CD4-positive, alpha-beta T cell treated with Interleukin-1 beta for 1 hour (primary cell): ENCODE data around the gene IARS1.

ENCODE experiments used
- DNase-seq, 2 donors: peaks; one replicate each; pipeline ENCODE4 v3.0.0-alpha.2; 2020 to 2022

IARS1 gene

DNA sequence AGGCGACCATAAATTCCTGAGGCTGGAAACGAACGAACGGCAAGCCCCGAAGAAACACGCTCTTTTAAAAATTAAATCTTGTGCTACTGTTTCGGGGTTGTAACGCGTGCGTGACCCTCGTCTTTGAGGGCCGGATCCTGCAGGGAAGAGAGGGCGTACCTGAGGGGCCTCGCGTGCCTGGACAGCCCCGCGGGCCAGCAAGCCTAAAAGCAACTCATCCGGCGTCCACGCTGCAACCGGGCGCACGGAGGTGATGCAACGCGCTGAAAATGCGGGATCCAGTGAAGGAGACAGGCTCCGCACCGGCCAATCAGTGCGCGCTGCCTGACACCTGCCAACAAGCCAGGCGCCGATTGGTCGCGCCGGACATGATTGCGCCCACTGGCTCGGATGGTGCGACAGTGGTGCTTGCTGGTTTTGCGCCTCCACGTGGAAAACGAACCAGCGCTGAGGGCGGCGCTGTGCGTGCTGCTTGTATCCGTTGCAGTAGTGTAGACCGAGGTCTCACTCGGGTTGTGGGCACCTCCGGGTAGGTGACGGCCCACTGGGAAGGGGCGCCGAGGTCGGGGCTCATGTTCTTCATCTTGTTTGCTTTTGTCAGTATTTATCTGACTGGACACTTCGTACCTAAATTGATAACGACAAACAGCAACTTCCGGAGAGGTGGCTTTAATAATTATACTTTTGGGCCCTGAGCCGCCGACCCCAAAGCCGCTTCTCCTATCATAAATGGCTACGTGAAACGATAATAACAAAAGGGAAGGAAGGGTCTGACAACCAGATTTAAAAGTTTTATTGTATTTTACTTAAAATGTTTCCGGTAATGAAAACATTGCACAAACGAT, at the start of gene IARS1:
Gene IARS1, minus strand, starts transcription at position 246 of the 845 bp plus-strand sequence. CDS start 4,278 bp downstream, outside the sequence.
- peak; percentile 99 to 100 for DNase-seq

DNA sequence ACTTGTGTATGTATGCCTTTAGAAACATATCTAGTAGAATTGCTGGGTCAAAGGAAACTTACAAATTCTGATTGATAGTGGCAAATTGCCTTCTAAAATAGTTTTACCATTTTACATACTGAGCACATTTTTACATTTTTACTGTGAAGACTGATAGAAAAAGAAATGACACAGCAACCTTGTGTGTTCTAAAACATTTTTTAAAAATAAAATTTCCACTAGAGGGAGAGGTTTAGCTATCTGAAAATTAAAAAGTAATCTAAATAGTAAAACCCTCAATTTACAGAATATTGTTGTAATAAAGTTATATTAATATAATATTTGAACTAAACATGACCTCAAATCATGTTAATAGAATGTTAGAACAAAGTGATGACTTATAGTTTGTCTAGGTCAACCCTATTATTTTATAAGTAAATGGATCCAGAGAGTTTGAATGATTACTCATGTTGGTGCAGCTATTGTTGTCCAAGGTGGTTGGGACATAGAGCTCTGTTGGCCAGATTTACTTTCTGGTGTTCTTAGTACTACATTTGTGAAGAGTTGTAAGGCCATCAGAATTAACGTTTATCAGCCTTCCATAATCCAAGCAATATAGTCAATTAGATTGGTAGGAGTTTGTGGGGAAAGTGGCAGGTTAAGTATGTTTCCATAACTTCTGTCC, 49.5 kb upstream of the IARS1 start:
- no peak for DNase-seq

DNA sequence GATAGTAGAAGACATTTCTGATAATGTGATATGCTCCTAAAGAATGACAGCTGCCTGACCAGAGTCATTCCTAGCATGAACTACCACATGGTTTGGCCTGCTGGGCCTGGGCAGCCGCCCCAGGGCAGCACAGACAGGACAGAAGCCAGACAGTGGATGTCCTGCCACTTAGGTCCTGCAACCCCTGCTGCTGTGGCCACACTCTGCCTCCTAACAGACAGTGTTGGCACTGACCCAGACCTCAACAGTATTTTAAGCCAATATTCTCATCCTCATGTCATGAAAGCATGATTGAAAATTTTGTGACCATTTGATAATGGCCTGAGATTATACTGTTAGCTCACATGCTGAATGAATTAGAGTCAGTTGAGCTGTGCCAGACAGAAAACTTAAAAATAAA, 48.1 kb upstream of the IARS1 start:
- DNase-seq: no peak

DNA sequence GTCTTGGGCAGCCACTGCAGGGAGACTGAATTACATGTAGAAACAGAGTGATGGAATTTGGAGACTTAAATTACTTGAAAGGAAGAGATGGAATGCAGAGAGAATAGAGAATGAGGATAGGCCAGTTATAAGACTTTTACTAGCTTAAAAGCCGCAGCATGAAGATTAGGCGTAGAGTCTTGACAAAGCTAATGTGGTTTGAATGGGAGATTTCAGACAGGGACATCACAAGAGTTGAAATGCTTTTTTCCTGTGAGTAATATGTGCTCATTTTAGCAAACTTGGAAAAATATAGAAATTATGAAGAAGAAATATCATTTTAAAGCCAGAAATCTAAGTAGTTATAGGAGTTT, 39.8 kb upstream of the IARS1 start:
- no peak for DNase-seq

DNA sequence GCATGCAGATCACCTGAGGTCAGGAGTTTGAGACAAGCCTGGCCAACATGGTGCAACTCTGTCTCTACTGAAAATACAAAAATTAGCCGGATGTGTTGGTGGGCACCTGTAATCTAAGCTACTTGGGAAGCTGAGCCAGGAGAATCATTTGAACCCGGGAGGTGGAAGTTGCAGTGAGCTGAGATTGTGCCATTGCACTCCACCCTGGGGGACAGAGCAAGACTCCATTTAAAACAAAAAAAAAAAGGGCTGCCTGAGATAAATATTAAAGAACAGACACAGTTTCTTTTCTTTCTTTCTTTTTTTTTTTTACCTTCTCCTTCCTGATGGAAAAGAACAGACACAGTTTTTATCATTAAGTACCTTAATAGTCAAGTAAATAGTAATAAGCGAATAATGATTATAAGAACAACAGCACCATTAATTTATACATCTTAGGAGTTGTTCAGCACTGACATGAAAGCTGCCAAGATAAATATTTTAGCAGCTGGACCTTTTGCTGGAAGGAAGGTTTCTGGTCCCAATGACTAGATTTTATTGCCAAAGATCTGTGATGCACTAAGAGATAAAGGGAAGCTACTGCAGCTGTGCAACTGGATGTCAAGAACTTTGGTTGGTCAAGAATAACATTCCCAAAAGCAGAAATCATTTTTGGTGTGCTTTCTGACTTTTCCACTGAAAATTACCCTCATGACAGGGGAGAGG, 39.2 kb upstream of the IARS1 start:
- no peak for DNase-seq

DNA sequence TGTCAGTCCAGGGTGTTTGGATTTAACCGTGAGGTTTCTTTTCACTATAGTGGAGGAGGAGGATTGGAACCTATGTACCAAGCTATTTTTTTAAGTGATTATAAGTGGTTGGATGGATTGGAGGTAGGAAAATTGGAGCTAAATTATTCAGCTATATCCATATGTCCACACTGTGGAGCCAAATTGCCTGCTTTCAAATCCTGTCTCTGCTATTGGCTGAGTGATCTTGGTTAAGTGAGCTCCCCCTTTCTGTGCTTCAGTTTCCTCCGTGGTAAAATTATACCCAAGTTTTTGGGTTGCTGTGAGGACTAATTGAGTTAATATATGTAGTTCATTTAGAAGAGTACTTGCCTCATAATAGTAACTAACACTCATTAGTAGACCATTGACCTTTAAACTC, 34.7 kb upstream of the IARS1 start:
- no peak for DNase-seq

DNA sequence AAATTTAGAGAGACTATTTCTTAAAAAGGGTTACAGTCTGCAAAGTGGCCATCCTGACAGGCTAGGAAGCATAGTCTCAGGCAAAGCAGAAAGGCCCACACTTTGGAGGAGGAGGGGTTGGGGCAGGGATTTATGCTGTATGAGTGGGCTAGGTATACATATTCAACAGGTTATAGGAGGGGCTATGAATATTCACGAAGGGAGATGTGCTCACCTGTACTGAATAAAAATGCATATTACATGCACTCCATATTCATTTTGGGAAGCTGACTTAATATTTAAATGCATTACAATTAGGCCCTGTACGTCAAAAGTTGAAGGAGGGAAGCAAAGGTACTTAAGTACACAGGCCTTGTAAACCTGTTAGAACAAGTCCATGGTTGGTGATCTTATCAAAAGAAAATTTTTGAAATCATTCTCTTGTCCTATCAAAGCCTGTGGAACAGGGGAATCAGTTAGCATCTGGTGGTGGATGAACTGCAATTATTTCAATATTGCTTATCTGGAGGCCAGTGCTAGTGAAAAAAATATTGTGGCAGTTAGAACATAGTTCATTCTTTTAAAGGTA, 33.9 kb upstream of the IARS1 start:
- DNase-seq: no peak

DNA sequence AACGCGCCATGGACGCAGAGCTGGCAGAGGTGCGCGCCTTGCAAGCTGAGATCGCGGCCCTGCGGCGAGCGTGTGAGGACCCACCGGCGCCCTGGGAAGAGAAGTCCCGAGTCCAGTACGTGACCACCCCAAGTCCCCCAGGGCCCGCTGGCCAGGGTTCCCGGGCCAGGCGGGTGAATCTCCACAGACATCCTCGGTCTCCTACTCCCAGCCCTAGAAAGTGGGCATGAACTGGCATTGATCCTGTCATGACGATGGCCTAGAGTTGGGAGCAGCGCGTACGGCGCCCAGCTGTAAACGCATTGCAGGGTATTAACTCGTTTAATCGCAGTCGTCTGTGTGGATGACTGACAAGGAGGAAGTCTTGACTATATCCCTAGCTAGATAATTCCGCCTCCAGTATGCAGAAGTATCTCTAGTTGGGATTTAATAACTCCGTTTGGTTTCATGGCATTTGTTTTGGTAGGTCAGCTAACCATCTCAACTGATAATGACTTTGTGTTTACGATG, 32.5 kb upstream of the IARS1 start:
- DNase-seq: no peak

DNA sequence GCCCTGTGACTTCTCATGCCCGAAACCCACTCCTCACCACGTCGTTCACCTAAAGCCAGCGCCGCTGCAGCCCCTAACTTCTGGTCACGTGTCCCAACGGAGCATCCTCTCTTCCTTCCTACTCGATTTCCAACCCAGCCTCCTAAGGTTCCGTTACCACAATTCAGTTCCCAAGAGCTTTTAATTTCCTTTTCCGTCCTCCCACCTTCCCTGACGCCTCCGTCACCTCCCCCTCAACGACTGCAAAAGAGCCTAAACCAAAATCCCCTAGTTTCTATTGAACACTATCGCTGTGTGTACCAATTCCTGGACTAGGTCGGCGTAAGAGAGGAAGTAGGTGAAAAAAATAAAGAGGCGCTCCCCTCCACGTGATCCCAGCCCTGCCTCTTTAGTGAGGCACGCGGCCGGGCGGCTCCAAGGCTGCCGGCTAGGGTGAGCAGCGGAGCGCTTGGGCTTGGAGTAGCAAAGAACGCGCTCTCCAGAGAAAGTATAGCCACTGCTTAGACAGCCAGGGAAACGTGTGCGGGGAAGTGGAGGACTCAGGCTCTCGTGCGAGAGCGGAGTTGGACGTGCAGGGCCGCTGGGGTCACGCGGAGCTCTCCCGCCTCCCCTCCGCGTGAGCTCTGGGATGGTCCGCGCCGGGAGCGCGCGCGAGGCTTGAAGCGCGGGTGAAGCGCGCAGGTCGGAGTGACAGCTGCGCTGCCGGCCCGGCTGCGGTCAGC, 31.9 kb upstream of the IARS1 start, which contains the start of the genes CENPP and NOL8:
Gene CENPP, plus strand, starts transcription at position 685 of the 722 bp plus-strand sequence.
Gene NOL8, minus strand, starts transcription at position 82 of the 722 bp plus-strand sequence. CDS start 1,189 bp downstream, outside the sequence.
- peak; percentile 84 to 87 for DNase-seq

DNA sequence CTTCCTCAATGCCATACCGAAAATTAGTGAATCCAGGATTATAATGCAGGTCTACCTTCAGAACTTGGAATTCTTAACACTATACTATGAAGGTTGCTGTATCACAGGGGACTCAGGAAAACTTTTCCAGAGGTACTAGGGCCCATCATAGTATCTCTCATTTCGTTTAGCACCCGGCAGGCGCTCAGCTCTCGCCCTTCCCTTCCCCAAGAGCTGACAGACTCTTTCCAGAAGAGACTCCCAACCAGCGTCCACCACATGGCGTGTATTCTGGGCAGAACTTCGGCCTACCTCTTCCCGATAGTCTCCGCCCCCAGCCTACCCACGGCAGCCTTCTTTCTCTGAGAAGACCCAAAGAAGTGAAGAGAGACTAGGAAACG, 31.4 kb upstream of the IARS1 start:
- no peak for DNase-seq

DNA sequence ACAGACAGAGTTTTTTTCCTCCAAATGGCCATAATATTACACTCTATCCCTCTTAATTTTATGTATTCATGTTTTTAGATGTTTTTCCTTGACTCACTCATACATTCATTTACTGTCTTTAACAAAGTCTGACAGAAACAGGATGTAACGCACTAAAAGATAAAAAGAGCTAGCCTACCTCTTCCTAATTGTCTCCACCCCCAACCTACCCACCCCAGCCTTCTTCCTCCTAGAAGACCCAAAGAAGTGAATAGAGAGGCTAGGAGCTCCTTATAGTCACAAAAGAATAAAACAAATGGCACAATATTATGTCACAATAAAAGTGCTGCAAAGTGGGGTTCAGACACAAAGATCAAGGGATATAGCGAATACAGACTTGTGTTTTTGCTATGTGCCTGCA, 30.9 kb upstream of the IARS1 start:
- no peak for DNase-seq

DNA sequence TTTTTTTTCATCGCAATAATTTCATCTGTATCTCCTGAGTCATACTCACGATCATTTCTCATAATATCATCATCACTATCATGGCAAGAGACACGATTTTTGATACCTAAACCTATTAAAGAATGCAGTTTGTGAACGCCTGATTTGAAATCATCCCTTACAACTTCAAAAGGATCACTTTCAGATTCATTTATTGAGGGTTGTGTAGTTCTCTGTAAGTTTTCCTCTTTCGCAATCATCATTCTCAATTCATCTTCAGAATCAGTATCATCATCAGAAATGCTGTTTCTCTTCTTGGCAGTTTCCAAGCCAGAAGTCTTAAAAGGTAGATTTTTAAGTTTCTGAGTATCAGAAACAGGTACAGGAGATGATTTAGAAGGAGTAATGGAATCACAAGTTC, 22.0 kb upstream of the IARS1 start:
- DNase-seq: no peak

DNA sequence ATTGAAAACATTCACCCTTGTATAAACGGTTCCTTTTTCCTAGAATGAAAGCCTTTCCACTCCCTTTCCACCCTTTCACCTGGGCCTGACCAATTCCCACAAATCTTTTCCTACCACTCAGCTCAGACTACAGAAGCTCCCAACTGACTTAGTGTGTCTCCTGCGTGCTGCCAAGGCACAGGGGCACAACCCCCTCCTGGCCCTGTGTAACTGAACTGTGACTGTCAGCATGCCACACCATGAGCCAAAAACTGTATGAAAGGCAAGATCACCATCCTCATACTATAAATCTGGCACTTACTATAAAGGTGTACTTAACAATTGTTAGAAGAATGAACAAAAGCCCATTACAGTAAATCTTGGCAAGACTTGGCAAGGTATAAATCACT, 20.1 kb upstream of the IARS1 start:
- DNase-seq: no peak

DNA sequence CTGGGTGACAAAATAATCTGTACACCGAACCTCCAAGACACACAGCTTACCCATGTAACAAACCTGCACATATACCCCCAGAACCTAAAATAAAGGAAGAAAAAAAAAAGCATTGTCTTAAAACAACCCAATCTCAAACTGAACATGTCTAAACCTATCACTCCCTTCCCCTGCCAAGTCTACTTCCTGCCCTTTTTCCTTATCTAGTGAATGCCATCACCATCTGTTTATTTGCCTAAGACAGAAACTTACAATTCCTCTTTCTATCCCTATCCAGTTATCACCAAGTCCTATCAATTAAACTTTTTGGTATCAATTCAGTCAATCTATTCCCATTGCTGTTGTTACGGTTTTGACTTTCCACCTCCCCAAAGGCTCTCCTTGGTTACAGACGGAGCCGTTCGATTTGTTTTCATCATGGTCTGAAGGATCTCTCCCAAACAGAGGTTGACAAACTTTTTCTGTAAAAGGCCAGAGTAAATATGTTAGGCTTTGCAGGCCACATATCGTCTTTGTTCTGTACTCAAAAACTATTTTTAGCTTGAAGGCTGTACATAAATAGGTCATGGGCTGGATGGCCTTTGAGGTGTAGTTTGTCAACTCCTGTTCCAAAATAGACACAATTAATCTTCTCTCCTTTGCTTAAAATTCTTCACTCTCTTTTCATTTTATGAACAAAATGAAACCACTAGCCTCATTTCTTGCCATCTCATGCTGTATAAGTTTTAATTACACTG, 19.6 kb upstream of the IARS1 start:
- DNase-seq: no peak

DNA sequence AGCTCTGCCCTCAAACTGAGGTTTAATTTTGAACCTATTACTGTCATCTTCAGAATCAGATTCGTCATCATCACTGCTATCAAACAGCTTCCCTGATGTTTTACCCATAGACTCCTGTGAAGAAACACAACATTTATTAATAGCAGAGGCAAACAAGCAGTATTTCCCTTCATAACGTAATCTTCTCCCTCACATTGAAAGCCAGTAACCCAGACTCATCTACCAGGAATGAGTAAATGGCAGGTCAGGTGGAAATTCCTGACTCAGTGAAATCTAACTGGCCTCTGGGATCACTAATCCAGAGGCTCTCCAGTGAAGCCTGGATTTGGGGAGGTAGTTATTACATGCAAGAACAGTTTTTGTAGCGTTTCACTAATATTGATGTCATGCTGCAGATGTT, 17.1 kb upstream of the IARS1 start:
- no peak for DNase-seq

DNA sequence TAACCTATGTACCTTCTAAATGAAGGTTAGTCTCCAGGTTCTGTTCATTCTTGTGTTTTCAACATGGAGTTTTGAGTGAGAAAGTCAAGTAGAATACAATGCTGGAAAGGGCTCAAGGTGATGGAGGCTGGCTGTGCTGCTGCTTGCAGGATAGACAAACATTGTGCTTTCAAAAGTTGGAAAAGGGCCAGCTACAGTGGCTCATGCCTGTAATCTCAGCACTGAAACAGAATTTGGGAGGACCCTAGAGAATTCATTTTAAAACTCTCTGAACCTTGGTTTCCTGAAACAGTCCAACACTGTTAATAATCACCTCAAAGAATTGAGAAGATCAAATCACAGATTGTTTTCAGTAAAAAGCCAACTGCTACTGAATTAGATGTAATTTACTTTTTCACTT, 15.4 kb upstream of the IARS1 start:
- no peak for DNase-seq

DNA sequence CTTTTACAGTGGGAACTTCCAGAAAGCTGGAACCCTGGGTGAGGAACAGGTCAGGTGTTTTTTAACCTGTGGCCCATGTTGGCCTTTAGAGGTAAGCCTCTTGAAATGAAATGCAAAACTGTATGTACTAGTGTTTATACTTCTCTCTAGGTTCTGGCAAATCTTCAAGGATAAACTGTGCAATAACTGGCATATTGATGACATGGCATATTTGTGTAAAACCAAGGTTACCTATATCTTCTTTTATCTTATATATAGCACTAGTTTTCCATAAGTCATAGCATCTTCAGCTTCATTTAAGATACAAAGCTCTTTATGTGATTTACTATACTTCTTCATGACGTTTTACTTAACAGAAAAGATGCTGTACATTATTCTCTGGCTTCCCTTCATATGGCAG, 7.4 kb upstream of the IARS1 start:
- no peak for DNase-seq

DNA sequence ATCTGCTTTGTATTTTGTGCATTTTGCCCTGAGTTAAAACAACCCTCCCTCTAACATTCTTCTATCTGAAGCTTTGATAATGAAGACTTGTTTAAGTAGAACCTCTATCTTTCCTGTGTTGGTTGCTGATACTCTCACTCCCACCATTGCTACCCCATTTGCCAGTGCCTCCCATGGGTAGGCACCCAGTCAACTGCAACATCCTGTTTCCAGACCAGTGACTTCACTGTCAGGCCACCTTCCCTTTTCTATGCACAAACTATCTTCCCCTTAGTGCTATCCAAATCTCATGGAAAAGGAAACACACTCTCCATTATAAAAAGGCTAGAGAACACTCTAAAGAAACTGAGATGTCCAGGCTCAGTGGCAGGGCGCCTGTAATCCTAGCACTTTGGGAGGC, 5.6 kb upstream of the IARS1 start:
- DNase-seq: no peak

DNA sequence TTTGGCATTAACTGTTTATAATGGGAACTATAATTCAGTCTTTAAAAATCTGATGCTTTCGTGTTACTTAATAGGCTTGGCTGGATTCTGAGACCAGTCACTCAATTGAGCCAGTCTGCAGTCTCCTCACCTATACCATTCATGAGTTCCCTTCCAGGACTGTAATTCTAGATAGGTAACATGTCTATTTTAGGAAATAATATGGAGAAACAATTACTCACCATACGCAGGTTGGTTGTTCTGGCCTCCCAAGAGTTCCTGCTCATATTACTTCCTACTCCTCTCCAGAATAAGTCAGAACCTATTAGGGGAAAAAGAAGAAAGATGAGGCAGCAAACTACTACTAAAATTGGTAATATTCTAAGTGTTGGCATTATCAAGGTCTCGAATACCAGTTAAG, 4.5 kb upstream of the IARS1 start:
- no peak for DNase-seq

DNA sequence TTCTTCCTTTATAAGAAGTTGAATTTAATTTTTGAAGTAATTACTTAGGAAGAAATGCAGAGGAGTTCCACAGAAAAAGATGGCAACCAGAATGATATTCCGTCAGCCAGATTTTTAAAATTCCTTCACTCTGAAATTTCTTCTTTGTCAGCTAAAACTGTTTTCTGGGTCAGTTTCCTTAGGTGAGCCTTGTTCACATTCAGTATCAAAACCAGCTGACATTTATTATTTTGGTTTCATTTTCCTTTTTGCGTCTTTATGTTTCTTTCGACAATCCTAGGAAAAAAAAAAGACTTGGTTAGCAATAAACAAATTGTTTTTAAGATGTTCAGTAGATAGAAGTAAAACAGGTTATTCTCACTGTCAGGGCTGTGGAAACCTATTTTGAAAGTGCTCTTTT, 4.1 kb upstream of the IARS1 start:
- peak in 1 of 2 donors; percentile 31 for DNase-seq

DNA sequence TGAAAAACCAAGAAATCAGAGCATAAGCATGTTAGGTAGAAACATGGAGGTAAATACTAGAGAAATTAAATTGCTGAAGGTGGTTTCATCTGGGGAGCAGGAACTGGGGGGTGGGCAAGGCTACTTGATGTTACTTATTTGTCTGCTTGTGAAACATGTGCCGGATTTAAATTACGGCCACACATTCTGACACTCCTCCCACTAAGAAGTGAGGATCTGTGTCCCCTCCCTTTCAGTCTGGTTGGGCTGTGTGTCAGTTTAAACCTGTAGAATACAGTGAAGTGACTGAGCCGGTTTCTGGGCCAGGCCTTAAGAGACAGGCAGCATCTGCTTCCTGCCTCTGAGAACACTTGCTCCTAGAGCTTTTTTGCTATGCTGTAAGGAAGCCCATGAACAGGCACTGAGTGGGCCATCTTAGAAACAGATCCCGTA, 2.3 kb upstream of the IARS1 start:
- no peak for DNase-seq
